Loucy (cell line): ENCODE measurements around the gene BBX.

Source experiments
- H2AFZ ChIP-seq: fragments of 200-600 bp; sonication (generic); 2 replicates; pipeline ENCODE4 v1.6.0; 2016; ENCODE audit warnings: antibody characterized with exemption, mild to moderate bottlenecking, low read length, moderate library complexity
- H3F3A ChIP-seq: fragments of 200-600 bp; 2 replicates; pipeline ENCODE4 v1.6.0; 2016; ENCODE audit warnings: antibody characterized with exemption, low read depth, mild to moderate bottlenecking
- H3K27me3 ChIP-seq: fragments of 200-600 bp; sonication (generic); 2 replicates; pipeline ENCODE4 v1.6.1; 2014; ENCODE audit warnings: low read length, mild to moderate bottlenecking; ENCODE audit not compliant: insufficient read depth, poor library complexity, severe bottlenecking
- H3K36me3 ChIP-seq: fragments of 200-600 bp; sonication (generic); 2 replicates; pipeline ENCODE4 v1.6.1; 2016; ENCODE audit warnings: low read length; ENCODE audit not compliant: insufficient read depth
- H3K4me1 ChIP-seq: fragments of 200-600 bp; sonication (generic); 2 replicates; pipeline ENCODE4 v1.5.1; 2014; ENCODE audit warnings: low read length, mild to moderate bottlenecking; ENCODE audit not compliant: insufficient read depth, poor library complexity, severe bottlenecking
- H3K4me2 ChIP-seq: fragments of 200-600 bp; sonication (generic); 2 replicates; pipeline ENCODE4 v1.6.0; 2014; ENCODE audit warnings: antibody characterized with exemption, low read length, low read depth, mild to moderate bottlenecking; ENCODE audit not compliant: poor library complexity, severe bottlenecking
- H3K4me3 ChIP-seq: fragments of 200-600 bp; sonication (generic); 2 replicates; pipeline ENCODE4 v1.5.1; 2014; ENCODE audit warnings: low read length, mild to moderate bottlenecking, mixed read lengths; ENCODE audit not compliant: poor library complexity, severe bottlenecking
- H3K79me2 ChIP-seq: fragments of 200-600 bp; sonication (generic); 2 replicates; pipeline ENCODE4 v1.6.1; 2014; ENCODE audit warnings: low read length; ENCODE audit not compliant: insufficient read depth
- H3K9ac ChIP-seq: fragments of 200-600 bp; sonication (generic); 2 replicates; pipeline ENCODE4 v1.6.0; 2014; ENCODE audit warnings: mild to moderate bottlenecking, low read depth, low read length, moderate library complexity; ENCODE audit not compliant: poor library complexity, severe bottlenecking
- H3K9me2 ChIP-seq: fragments of 200-600 bp; sonication (generic); replicated peaks from 2 replicates; pipeline ENCODE4 v1.6.1; 2016; ENCODE audit warnings: low read depth, low read length, mixed read lengths
- H3K9me3 ChIP-seq: fragments of 200-600 bp; sonication (generic); 2 replicates; pipeline ENCODE4 v1.6.1; 2014; ENCODE audit warnings: mild to moderate bottlenecking, antibody characterized with exemption, low read length, low read depth; ENCODE audit not compliant: insufficient read depth
- H4K20me1 ChIP-seq: fragments of 200-600 bp; sonication (generic); 2 replicates; pipeline ENCODE4 v1.6.0; 2014; ENCODE audit warnings: antibody characterized with exemption, low read length, mild to moderate bottlenecking; ENCODE audit not compliant: insufficient read depth, poor library complexity, severe bottlenecking
- EZH2phosphoT487 ChIP-seq: fragments of 200-600 bp; IDR thresholded peaks from 2 replicates; pipeline ENCODE4 v1.6.1; 2018; ENCODE audit warnings: antibody characterized with exemption, mild to moderate bottlenecking, moderate library complexity, borderline replicate concordance
- TF ChIP-seq, protein P1 (sequence below): fragments of 200-600 bp; sonication (generic); conservative IDR thresholded peaks from 2 replicates; pipeline ENCODE4 v1.5.1; 2014; ENCODE audit warnings: mild to moderate bottlenecking, antibody characterized with exemption, low read length

Gene BBX

DNA sequence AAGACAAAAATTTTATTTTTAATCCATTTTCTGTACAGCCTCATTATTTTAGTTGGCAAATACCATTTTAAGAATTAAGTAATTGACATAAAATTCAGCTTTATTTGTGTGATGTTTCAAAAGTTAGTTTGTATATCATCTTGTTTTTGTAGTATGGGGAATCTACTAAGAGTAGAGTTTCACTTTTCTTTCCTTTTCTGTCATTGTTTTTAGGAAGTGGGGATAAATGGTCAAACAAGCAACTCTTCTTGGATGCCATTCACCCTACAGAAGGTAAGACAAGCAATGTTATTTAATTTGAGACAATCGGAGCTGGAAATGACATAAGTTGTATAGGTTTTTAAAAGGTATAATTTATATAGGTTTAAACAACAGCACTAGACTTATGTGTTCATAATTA lies 268.3 kb downstream of the BBX start:
- Histone ChIP-seq H3K4me3 (no peak overlapping the region), H3K9me2 (no peaks in the 10 kb centered on the region), H3K79me2 (no peaks in the 10 kb centered on the region), H2AFZ (no peak overlapping the region), H3K36me3 (peaks cover 57% of the 10 kb centered on the region), H3K27me3 (no peaks in the 10 kb centered on the region), H3K9me3 (no peaks in the 10 kb centered on the region), H3K4me2 (no peak overlapping the region), H3K9ac (no peak overlapping the region), H3F3A (no peaks in the 10 kb centered on the region), H4K20me1 (no peaks in the 10 kb centered on the region), H3K4me1 (no peaks in the 10 kb centered on the region)
- TF ChIP-seq EZH2phosphoT487 = no peak
- TF ChIP-seq, protein P1, sequence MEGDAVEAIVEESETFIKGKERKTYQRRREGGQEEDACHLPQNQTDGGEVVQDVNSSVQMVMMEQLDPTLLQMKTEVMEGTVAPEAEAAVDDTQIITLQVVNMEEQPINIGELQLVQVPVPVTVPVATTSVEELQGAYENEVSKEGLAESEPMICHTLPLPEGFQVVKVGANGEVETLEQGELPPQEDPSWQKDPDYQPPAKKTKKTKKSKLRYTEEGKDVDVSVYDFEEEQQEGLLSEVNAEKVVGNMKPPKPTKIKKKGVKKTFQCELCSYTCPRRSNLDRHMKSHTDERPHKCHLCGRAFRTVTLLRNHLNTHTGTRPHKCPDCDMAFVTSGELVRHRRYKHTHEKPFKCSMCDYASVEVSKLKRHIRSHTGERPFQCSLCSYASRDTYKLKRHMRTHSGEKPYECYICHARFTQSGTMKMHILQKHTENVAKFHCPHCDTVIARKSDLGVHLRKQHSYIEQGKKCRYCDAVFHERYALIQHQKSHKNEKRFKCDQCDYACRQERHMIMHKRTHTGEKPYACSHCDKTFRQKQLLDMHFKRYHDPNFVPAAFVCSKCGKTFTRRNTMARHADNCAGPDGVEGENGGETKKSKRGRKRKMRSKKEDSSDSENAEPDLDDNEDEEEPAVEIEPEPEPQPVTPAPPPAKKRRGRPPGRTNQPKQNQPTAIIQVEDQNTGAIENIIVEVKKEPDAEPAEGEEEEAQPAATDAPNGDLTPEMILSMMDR = no peak

DNA sequence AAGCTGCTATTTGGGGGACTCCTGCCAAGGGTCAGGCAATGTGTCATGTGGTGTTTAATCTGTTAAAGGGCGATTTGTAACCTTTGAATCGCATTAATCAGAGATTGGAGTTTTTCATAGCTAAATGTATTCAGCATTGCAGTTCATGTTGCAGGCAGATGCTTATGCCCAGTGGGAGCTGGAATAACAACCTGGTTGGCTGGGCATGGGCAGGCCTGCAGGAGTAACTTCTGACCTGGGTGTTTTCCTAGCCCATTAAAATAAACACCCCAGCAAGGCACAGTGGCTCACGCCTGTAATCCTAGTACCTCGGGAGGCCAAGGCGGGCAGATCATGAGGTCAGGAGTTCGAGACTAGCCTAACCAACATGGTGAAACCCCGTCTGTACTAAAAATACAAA lies 268.7 kb downstream of the BBX start:
- no peak overlapping the region for H2AFZ ChIP-seq
- no peaks in the 10 kb centered on the region for H3K79me2 ChIP-seq
- H3K9me3 ChIP-seq = no peaks in the 10 kb centered on the region
- no peak overlapping the region for H3K4me2 ChIP-seq
- no peaks in the 10 kb centered on the region for H3F3A ChIP-seq
- H3K27me3 ChIP-seq = no peaks in the 10 kb centered on the region
- no peak overlapping the region for H3K9ac ChIP-seq
- H4K20me1 ChIP-seq = peaks cover 4% of the 10 kb centered on the region
- peaks cover 54% of the 10 kb centered on the region for H3K36me3 ChIP-seq
- peaks cover 3% of the 10 kb centered on the region for H3K4me1 ChIP-seq
- H3K4me3 ChIP-seq = no peak overlapping the region
- TF ChIP-seq, protein P1 = no peak
- no peak for TF ChIP-seq EZH2phosphoT487
- no peaks in the 10 kb centered on the region for H3K9me2 ChIP-seq

DNA sequence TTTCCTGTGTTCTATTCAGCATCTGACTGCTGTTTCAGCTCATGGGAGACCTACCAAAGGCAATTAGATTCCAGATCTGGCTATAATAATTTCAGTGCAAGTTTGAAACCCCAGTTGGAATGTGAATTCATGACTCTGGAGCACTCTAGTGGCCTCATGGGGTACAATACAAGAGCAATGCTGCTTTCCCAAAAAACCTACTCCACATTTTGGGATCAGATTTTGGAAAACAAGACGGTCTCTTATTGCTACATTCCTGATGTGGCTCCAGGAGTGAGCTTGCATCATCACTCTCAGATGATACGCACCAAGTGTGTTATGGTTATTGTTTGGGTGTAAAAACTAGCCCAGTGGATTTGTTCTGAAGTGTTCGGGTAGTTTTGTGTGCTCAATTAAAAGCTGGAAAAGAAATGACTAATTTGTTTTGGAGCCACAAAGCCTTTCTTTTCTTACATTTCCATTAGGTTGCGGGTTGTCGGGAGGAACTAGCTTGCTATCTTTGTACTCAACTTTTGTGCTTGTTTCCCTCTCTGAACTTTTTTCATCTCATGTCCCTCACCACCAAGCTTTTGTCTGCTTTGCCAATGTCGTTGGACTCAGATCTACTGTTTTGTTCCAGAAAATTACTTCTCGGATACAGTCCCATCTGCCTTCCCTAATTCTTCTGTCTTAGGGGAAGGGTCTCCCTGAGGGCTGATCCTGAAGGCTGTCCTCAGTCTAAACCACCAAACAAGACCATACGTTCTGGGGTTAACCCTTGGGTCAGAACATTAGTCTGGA lies 272.1 kb downstream of the BBX start:
- Histone ChIP-seq H3K9me3 (no peaks in the 10 kb centered on the region), H3K4me3 (no peak overlapping the region), H3K79me2 (no peaks in the 10 kb centered on the region), H2AFZ (no peak overlapping the region), H3K9me2 (no peaks in the 10 kb centered on the region), H4K20me1 (peaks cover 5% of the 10 kb centered on the region), H3F3A (no peaks in the 10 kb centered on the region), H3K9ac (no peak overlapping the region), H3K27me3 (no peaks in the 10 kb centered on the region), H3K36me3 (peaks cover 61% of the 10 kb centered on the region), H3K4me2 (no peak overlapping the region), H3K4me1 (peaks cover 4% of the 10 kb centered on the region)
- no peak for TF ChIP-seq EZH2phosphoT487
- TF ChIP-seq, protein P1 = peak; percentile 31
